ENCODE measurements around the gene GABPB2.
"Not testable (repeated sequence)": the region's sequence is repeated elsewhere in the genome, so short reads cannot be mapped to it uniquely, and the experiment has no call there.

The GABPB2 gene

GRCh38 chr1:151069103-151069486 is 1.5 kb upstream of the GABPB2 start:
- TF ChIP-seq POLR2A (IDR thresholded peaks at IDR 0.05; ENCODE audit: low read depth, low read length), result no peak
- DNase-seq (ENCODE audit: insufficient read length, low spot score) (no peak), FAIRE-seq (no peak)

- FAIRE-seq, result no peak
- DNase-seq (ENCODE audit: insufficient read length, low spot score), result no peak
- no peak for TF ChIP-seq POLR2A (IDR thresholded peaks at IDR 0.05; ENCODE audit: low read depth, low read length)
Observed at GRCh38 chr1:151072224-151072623, 1.7 kb downstream of the GABPB2 start.

GRCh38 chr1:151085953-151086559 is 15.5 kb downstream of the GABPB2 start:
- TF ChIP-seq POLR2A (IDR thresholded peaks at IDR 0.05; ENCODE audit: low read depth, low read length), result no peak
- FAIRE-seq (no peak), DNase-seq (ENCODE audit: insufficient read length, low spot score) (no peak)

- not testable (repeated sequence) for DNase-seq (ENCODE audit: insufficient read length, low spot score); FAIRE-seq
Observed at GRCh38 chr1:151097426-151097825, 26.9 kb downstream of the GABPB2 start.

- no peak for DNase-seq (ENCODE audit: insufficient read length, low spot score)
- no peak for TF ChIP-seq POLR2A (IDR thresholded peaks at IDR 0.05; ENCODE audit: low read depth, low read length)
- no peak for FAIRE-seq
Observed at GRCh38 chr1:151098126-151098525, 27.6 kb downstream of the GABPB2 start.

GRCh38 chr1:151104630-151105029 is 34.1 kb downstream of the GABPB2 start:
- DNase-seq (ENCODE audit: insufficient read length, low spot score) (no peak), FAIRE-seq (no peak)
- no peak for TF ChIP-seq POLR2A (IDR thresholded peaks at IDR 0.05; ENCODE audit: low read depth, low read length)

- FAIRE-seq (no peak), DNase-seq (ENCODE audit: insufficient read length, low spot score) (peak; percentile 75)
- no peak for TF ChIP-seq POLR2A (IDR thresholded peaks at IDR 0.05; ENCODE audit: low read depth, low read length)
Observed at GRCh38 chr1:151106894-151107293, 36.3 kb downstream of the GABPB2 start.

- DNase-seq (ENCODE audit: insufficient read length, low spot score) (no peak), FAIRE-seq (no peak)
- TF ChIP-seq POLR2A (IDR thresholded peaks at IDR 0.05; ENCODE audit: low read depth, low read length), result no peak
Observed at GRCh38 chr1:151108331-151108730, 37.8 kb downstream of the GABPB2 start.

- DNase-seq (ENCODE audit: insufficient read length, low spot score) (no peak), FAIRE-seq (no peak)
- no peak for TF ChIP-seq POLR2A (IDR thresholded peaks at IDR 0.05; ENCODE audit: low read depth, low read length)
Observed at GRCh38 chr1:151113877-151114276, 43.3 kb downstream of the GABPB2 start.

- no peak for TF ChIP-seq POLR2A (IDR thresholded peaks at IDR 0.05; ENCODE audit: low read depth, low read length)
- DNase-seq (ENCODE audit: insufficient read length, low spot score) (no peak), FAIRE-seq (no peak)
Observed at GRCh38 chr1:151124763-151125403, 54.3 kb downstream of the GABPB2 start.

- TF ChIP-seq POLR2A (IDR thresholded peaks at IDR 0.05; ENCODE audit: low read depth, low read length), result no peak
- DNase-seq (ENCODE audit: insufficient read length, low spot score) (no peak), FAIRE-seq (no peak)
Observed at GRCh38 chr1:151128800-151129199, 58.2 kb downstream of the GABPB2 start.

- DNase-seq (ENCODE audit: insufficient read length, low spot score) (no peak), FAIRE-seq (no peak)
- TF ChIP-seq POLR2A (IDR thresholded peaks at IDR 0.05; ENCODE audit: low read depth, low read length), result no peak
Observed at GRCh38 chr1:151130987-151131586, 60.5 kb downstream of the GABPB2 start.

GRCh38 chr1:151131701-151132334 is 61.3 kb downstream of the GABPB2 start:
- TF ChIP-seq POLR2A (IDR thresholded peaks at IDR 0.05; ENCODE audit: low read depth, low read length), result no peak
- no peak for FAIRE-seq
- no peak for DNase-seq (ENCODE audit: insufficient read length, low spot score)

- TF ChIP-seq POLR2A (IDR thresholded peaks at IDR 0.05; ENCODE audit: low read depth, low read length), result no peak
- DNase-seq (ENCODE audit: insufficient read length, low spot score), result no peak
- no peak for FAIRE-seq
Observed at GRCh38 chr1:151132335-151133017, 61.9 kb downstream of the GABPB2 start.
